Liver (tissue), 9 donors: ENCODE results near the gene FXYD7. TPM values are rescaled to one million over a fixed set of nuclear protein-coding genes. Genes with fewer than 3 reads are reported as not detected.

Experiments
- DNase-seq: peaks from one replicate; pipeline ENCODE4 v3.0.0-alpha.2; 2017; ENCODE audit warnings: low spot score
- H3K27ac ChIP-seq, 2 donors: one replicate each; pipeline ENCODE4 v1.7.0; 2013; ENCODE audit warnings: inconsistent platforms in 2 of 2, low read length in 2 of 2, control low read depth in 1 of 2, low read depth in 1 of 2, mild to moderate bottlenecking in 1 of 2
- H3K27me3 ChIP-seq, 4 donors: one replicate each; pipeline versions ENCODE4 v1.6.1 to v1.7.0; 2013; ENCODE audit warnings: low read length in 3 of 4, inconsistent platforms in 1 of 4, mild to moderate bottlenecking in 1 of 4, moderate library complexity in 1 of 4; ENCODE audit not compliant: control insufficient read depth in 4 of 4, insufficient read depth in 4 of 4
- H3K36me3 ChIP-seq, 4 donors: one replicate each; pipeline versions ENCODE4 v1.6.1 to v1.7.0; 2013; ENCODE audit warnings: low read length in 3 of 4, mild to moderate bottlenecking in 3 of 4, low read depth in 1 of 4, moderate library complexity in 1 of 4; ENCODE audit not compliant: control insufficient read depth in 4 of 4, insufficient read depth in 3 of 4
- H3K4me1 ChIP-seq, 4 donors: one replicate each; pipeline versions ENCODE4 v1.6.1 to v1.7.0; 2013; ENCODE audit warnings: low read length in 3 of 4, mild to moderate bottlenecking in 3 of 4, moderate library complexity in 1 of 4; ENCODE audit not compliant: control insufficient read depth in 4 of 4, insufficient read depth in 4 of 4
- H3K4me3 ChIP-seq, 3 donors: one replicate each; pipeline versions ENCODE4 v1.6.1 to v1.7.0; 2013; ENCODE audit warnings: low read length in 3 of 3, control low read depth in 1 of 3, low read depth in 1 of 3, mild to moderate bottlenecking in 1 of 3
- H3K9ac ChIP-seq, 2 donors: one replicate each; pipeline ENCODE4 v1.7.0; 2013; ENCODE audit warnings: low read length in 2 of 2, mild to moderate bottlenecking in 2 of 2, moderate library complexity in 2 of 2, control low read depth in 1 of 2, low read depth in 1 of 2
- H3K9me3 ChIP-seq, 4 donors: one replicate each; pipeline versions ENCODE4 v1.6.1 to v1.7.0; 2013; ENCODE audit warnings: low read length in 3 of 4; ENCODE audit not compliant: control insufficient read depth in 4 of 4
- ATF3 ChIP-seq: IDR thresholded peaks from 2 replicates; pipeline ENCODE4 v1.6.1; 2016; ENCODE audit warnings: antibody characterized with exemption
- CTCF ChIP-seq: fragments of 150-350 bp; IDR thresholded peaks from 2 replicates; pipeline ENCODE4 v1.5.1; 2017; ENCODE audit warnings: improper control_type of control experiment, low read depth, low read length; ENCODE audit not compliant: missing input control
- EGR1 ChIP-seq, 2 donors: IDR thresholded peaks; 2 replicates each; pipeline ENCODE4 v1.6.1; 2016 to 2018; ENCODE audit warnings: antibody characterized with exemption in 2 of 2, low read depth in 2 of 2
- FOXA1 ChIP-seq: IDR thresholded peaks from 2 replicates; pipeline ENCODE4 v1.6.1; 2016; ENCODE audit warnings: antibody characterized with exemption
- FOXA2 ChIP-seq: IDR thresholded peaks from 2 replicates; pipeline ENCODE4 v1.6.1; 2016; ENCODE audit warnings: antibody characterized with exemption
- GABPA ChIP-seq, 2 donors: IDR thresholded peaks in 1 of 2; conservative IDR thresholded peaks in 1 of 2; 2 replicates each; pipeline ENCODE4 v1.6.1; 2016; ENCODE audit warnings: antibody characterized with exemption in 2 of 2, mild to moderate bottlenecking in 1 of 2, moderate library complexity in 1 of 2
- HNF4A ChIP-seq, 2 donors: conservative IDR thresholded peaks; 2 replicates each; pipeline ENCODE4 v1.6.1; 2016; ENCODE audit warnings: antibody characterized with exemption in 2 of 2, mild to moderate bottlenecking in 2 of 2
- HNF4G ChIP-seq: IDR thresholded peaks from 2 replicates; pipeline ENCODE4 v1.6.1; 2016; ENCODE audit warnings: antibody characterized with exemption
- JUND ChIP-seq, 2 donors: IDR thresholded peaks; 2 replicates each; pipeline ENCODE4 v1.6.1; 2016; ENCODE audit warnings: antibody characterized with exemption in 2 of 2
- MAX ChIP-seq: IDR thresholded peaks from 2 replicates; pipeline ENCODE4 v1.6.1; 2016; ENCODE audit warnings: antibody characterized with exemption
- NR2F2 ChIP-seq: IDR thresholded peaks from 2 replicates; pipeline ENCODE4 v1.6.1; 2016; ENCODE audit warnings: antibody characterized with exemption
- RAD21 ChIP-seq, 2 donors: IDR thresholded peaks; 2 replicates each; pipeline ENCODE4 v1.6.1; 2016; ENCODE audit warnings: antibody characterized with exemption in 2 of 2, mild to moderate bottlenecking in 2 of 2
- REST ChIP-seq: IDR thresholded peaks from 2 replicates; pipeline ENCODE4 v1.6.1; 2016; ENCODE audit warnings: antibody characterized with exemption, mild to moderate bottlenecking
- RXRA ChIP-seq, 2 donors: IDR thresholded peaks; 2 replicates each; pipeline ENCODE4 v1.6.1; 2017 to 2018; ENCODE audit warnings: antibody characterized with exemption in 2 of 2, mild to moderate bottlenecking in 1 of 2
- SP1 ChIP-seq: IDR thresholded peaks from 2 replicates; pipeline ENCODE4 v1.6.1; 2018; ENCODE audit warnings: antibody characterized with exemption, mild to moderate bottlenecking
- TAF1 ChIP-seq: conservative IDR thresholded peaks from 2 replicates; pipeline ENCODE4 v1.6.1; 2016; ENCODE audit warnings: antibody characterized with exemption, mild to moderate bottlenecking
- YY1 ChIP-seq: IDR thresholded peaks from 2 replicates; pipeline ENCODE4 v1.6.1; 2016; ENCODE audit warnings: antibody characterized with exemption, mild to moderate bottlenecking
- ZBTB33 ChIP-seq: IDR thresholded peaks from 2 replicates; pipeline ENCODE4 v1.6.1; 2016; ENCODE audit warnings: antibody characterized with exemption
- WGBS: extraction: QIAGEN DNeasy Blood & Tissue Kit; methylation state at CpG from one replicate; pipeline ENCODE4 v1.1.7; 2013; 5-methylcytosine and 5-hydroxymethylcytosine counted together
- polyA plus RNA-seq, 2 donors: library from polyadenylated mRNA; stranded (reverse) in 1 of 2; unstranded in 1 of 2; fragments of 200-250 nt in 1 of 2; fragments of >200 nt in 1 of 2; fragmentation: Nextera tagmentation in 1 of 2; extraction: Ambion mirVana in 1 of 2; gene quantifications; one replicate each; pipeline versions ENCODE4 v1.2.1 to v1.2.3, GENCODE V29; 2013 to 2015
- total RNA-seq, 2 donors: library from RNA; depleted of rRNA; stranded (reverse); fragments of >200 nt; gene quantifications; one replicate each; pipeline ENCODE4 v1.2.3, GENCODE V29; 2014
- donor health status: healthy.
- donor health status: healthy.
- donor health status: healthy.
- donor health status: healthy.
- donor health status: healthy.

The FXYD7 gene
- total and polyA plus RNA-seq, 4 donors: 0.08 to 0.09 TPM; not detected in 2

DNA sequence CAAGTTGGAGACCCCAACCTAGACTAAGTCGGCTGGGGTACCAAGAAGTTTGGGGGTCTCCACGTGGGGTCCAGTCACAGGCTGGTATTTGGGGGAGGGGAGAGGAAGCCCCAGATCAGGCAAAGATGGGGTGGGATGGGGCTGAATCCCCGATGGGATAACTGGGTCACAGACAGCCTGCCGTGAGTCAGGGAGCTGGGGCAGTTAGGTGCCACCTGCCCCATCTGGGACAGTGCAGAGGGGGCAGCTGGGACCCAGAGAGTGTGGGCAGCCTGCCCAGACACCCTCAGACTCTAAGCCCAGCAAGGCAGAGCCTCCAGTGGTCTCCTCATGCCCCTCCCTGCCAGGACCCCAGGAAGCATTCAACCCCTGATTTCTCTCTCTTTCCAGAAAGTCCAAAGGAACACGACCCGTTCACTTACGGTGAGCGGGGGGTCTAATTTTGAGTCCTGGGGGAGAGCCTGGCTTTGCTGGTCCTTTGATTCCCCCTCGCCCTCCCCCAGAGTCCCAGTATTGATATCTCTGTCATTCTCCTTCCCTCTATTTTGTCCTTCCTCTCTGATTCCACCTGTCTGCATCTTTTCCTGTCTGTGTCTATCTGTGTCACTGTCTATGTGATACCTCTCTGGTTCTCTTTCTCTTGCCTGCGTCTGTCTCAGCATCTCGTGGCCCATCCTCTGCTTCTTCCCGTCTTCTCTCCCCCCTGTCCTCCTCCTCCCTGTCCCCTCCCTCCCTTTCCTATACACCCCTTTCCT is 2.7 kb upstream of the FXYD7 start (continued):
- TF ChIP-seq CTCF (no peak), RXRA (IDR thresholded peaks at IDR 0.05) (no peak), TAF1 (no peak)

DNA sequence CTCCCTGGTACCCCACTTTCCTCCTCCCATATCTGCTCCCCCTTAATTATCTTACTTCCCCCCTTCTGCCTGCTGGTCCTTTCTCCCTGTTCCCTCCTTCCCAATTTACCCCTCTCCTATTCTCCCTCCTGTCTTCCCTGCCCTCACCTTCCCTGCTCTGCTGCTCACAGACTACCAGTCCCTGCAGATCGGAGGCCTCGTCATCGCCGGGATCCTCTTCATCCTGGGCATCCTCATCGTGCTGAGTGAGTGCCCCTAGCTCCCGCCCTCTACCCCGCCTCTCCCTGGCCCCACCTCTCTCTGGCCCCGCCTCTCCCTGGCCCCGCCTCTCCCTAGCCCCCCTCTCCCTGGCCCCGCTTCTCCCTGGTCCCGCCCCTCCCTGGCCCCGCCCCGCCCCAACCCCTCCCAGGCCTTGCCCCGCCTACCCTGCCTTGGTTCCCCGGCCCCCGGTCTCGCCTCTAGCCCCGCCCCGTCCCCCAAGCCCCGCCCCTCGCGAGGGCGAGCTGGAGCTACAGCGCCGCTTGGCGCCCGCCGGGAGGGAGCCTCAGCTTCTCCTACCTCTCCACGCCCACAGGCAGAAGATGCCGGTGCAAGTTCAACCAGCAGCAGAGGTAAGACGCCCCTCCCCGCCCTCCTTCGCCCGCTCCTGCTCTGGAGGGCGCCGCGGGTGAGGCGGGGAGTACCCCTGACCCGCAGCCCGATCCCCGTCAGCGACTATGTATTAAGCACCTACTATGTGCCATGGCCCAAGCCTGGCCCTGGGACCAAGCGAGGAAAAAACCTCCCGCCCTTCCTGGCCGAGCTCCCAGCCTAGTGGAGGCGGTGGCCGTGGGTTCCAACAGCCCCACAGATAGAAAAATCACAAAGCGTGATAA is 1.9 kb upstream of the FXYD7 start:
- Histone ChIP-seq H3K9me3 (no peaks in the 10 kb centered on the region), H3K36me3 (no peaks in the 10 kb centered on the region), H3K4me1 (peaks cover 13 to 44% (median 30%) of the 10 kb centered on the region in 4 donors), H3K9ac (peak overlapping the region; percentile 75 to 78), H3K27me3 (no peaks in the 10 kb centered on the region), H3K4me3 (peak overlapping the region; percentile 50 to 68 (median 51)), H3K27ac (peak overlapping the region; percentile 97 to 99)
- WGBS: 17% methylated on average over 48 of the region's 48 CpGs
- peak; percentile 94 for DNase-seq
- TF ChIP-seq HNF4G (no peak), YY1 (no peak), ATF3 (no peak), FOXA2 (no peak), MAX (no peak), SP1 (no peak), FOXA1 (no peak), CTCF (peak; percentile 45), NR2F2 (no peak), EGR1 (IDR thresholded peaks at IDR 0.05; ENCODE audit: low read depth in 2 of 2) (no peak), GABPA (IDR thresholded peaks at IDR 0.05 in 1 of 2, conservative IDR thresholded peaks at IDR 0.05 in 1 of 2) (no peak), RXRA (IDR thresholded peaks at IDR 0.05) (no peak), HNF4A (conservative IDR thresholded peaks at IDR 0.05) (no peak), REST (peak; percentile 27), JUND (IDR thresholded peaks at IDR 0.05) (no peak), RAD21 (IDR thresholded peaks at IDR 0.05) (peak; percentile 70 to 77), ZBTB33 (no peak), TAF1 (no peak)
